ENCODE data around the gene NPLOC4.

GRCh38 chr17:81522491-81523401 is 114.2 kb downstream of the NPLOC4 start:
- TF ChIP-seq CTCF (IDR thresholded peaks at IDR 0.05) (peak in 4 of 6 experiments; percentile 39 to 58 (median 48)), POLR2A (IDR thresholded peaks at IDR 0.05) (peak in 1 of 2 donors; percentile 35)

Measured in thyroid gland (tissue), 4 donors.